Sigmoid colon (tissue), 7 donors: Measurements from ENCODE around the gene COQ7. TPM values are rescaled to one million over a fixed set of nuclear protein-coding genes. Genes with fewer than 3 reads are reported as not detected.

ENCODE experiments used
- DNase-seq: peaks from one replicate; pipeline ENCODE4 v3.0.0-alpha.2; 2019
- H3K27ac ChIP-seq, 4 donors: fragments of 200-600 bp; sonication (generic); one replicate each; pipeline ENCODE4 v1.5.1; 2016 to 2019; ENCODE audit warnings: mild to moderate bottlenecking in 1 of 4
- H3K27me3 ChIP-seq, 3 donors: fragments of 200-600 bp; sonication (generic); one replicate each; pipeline ENCODE4 v1.5.1; 2019; ENCODE audit warnings: mild to moderate bottlenecking in 1 of 3
- H3K36me3 ChIP-seq, 4 donors: fragments of 200-600 bp; sonication (generic); one replicate each; pipeline ENCODE4 v1.5.1; 2016 to 2019
- H3K4me1 ChIP-seq, 4 donors: fragments of 200-600 bp; sonication (generic); one replicate each; pipeline ENCODE4 v1.5.1; 2017 to 2019
- H3K4me3 ChIP-seq, 4 donors: fragments of 200-600 bp; sonication (generic); one replicate each; pipeline ENCODE4 v1.5.1; 2017 to 2019; ENCODE audit warnings: mild to moderate bottlenecking in 2 of 4, moderate library complexity in 1 of 4
- H3K9me3 ChIP-seq, 4 donors: fragments of 200-600 bp in 3 of 4; sonication (generic) in 3 of 4; one replicate each; pipeline versions ENCODE4 v1.5.1 to v1.6.1; 2013 to 2019
- CTCF ChIP-seq, 4 experiments: fragments of 450-650 bp in 3 of 4; fragments of 200-600 bp in 1 of 4; IDR thresholded peaks; one replicate each; pipeline ENCODE4 v1.5.1; 2016 to 2019; ENCODE audit warnings: antibody characterized with exemption in 4 of 4, mild to moderate bottlenecking in 3 of 4, moderate library complexity in 2 of 4
- EP300 ChIP-seq, 4 donors: sonication (generic); formaldehyde crosslinking; IDR thresholded peaks; one replicate each; pipeline ENCODE4 v1.6.1; 2017; ENCODE audit warnings: antibody characterized with exemption in 4 of 4
- POLR2A ChIP-seq, 2 donors: fragments of 450-650 bp; IDR thresholded peaks; one replicate each; pipeline ENCODE4 v1.6.1; 2016; ENCODE audit warnings: antibody characterized with exemption in 2 of 2, mild to moderate bottlenecking in 2 of 2, moderate library complexity in 2 of 2
- POLR2AphosphoS5 ChIP-seq, 4 donors: sonication (generic); formaldehyde crosslinking; IDR thresholded peaks; one replicate each; pipeline ENCODE4 v1.6.1; 2017; ENCODE audit warnings: antibody characterized with exemption in 4 of 4
- WGBS, 2 donors: extraction: QIAGEN DNeasy Blood & Tissue Kit; methylation state at CpG; one replicate each; pipeline ENCODE4 v1.1.7; 2013; 5-methylcytosine and 5-hydroxymethylcytosine counted together
- intact Hi-C: fragments of 100-400 bp; cut with DNase I; formaldehyde crosslinking; loops from one replicate; pipeline ENCODE4 v1.15.1; 2023
- polyA plus RNA-seq, 3 donors: library from polyadenylated mRNA; stranded (reverse); fragments of 200-250 nt; gene quantifications; one replicate each; pipeline ENCODE4 v1.2.3, GENCODE V29; 2013
- total RNA-seq, 4 donors: library from RNA; depleted of rRNA; stranded (reverse); fragments of >200 nt; gene quantifications; one replicate each; pipeline ENCODE4 v1.1.0, GENCODE V29; 2016
- donor health status: healthy with polysubstance abuse.
- donor health status: Bipolar disorder and iron deficiency.
- donor health status: healthy.

COQ7 gene
- total and polyA plus RNA-seq, 7 donors, result 14.4 to 22.2 (median 19.7) TPM

GRCh38 chr16:19116711-19117449 is 49.5 kb downstream of the COQ7 start:
- no peak for DNase-seq
- intact Hi-C loops, result loop anchor here (5.0 kb wide), 1 partner anchor 440 kb away; the partner anchor contains the start of gene VPS35L
- Histone ChIP-seq H3K4me1 (peaks cover 0 to 78% (median 59%) of the 10 kb centered on the region in 4 donors), H3K9me3 (no peaks in the 10 kb centered on the region), H3K36me3 (peaks cover 0 to 27% (median 11%) of the 10 kb centered on the region in 4 donors), H3K27me3 (no peaks in the 10 kb centered on the region), H3K27ac (peak overlapping the region; percentile 15 to 96 (median 60)), H3K4me3 (peak overlapping the region in 1 of 4 donors; percentile 4)
- no peak for TF ChIP-seq EP300 (IDR thresholded peaks at IDR 0.05)
- no peak for TF ChIP-seq CTCF (IDR thresholded peaks at IDR 0.05)
- no peak for TF ChIP-seq POLR2AphosphoS5 (IDR thresholded peaks at IDR 0.05)
- TF ChIP-seq POLR2A (IDR thresholded peaks at IDR 0.05), result no peak
- 62 to 68% methylated on average over 6 of the region's 6 CpGs for WGBS, 2 donors

- WGBS, 2 donors, result 34 to 68% methylated on average over 6 of the region's 6 CpGs
Measured at GRCh38 chr16:19118938-19119431, 51.6 kb downstream of the COQ7 start.

GRCh38 chr16:19119564-19119963 is 52.1 kb downstream of the COQ7 start:
- Histone ChIP-seq H3K36me3 (peaks cover 0 to 27% (median 11%) of the 10 kb centered on the region in 4 donors), H3K4me3 (peak overlapping the region in 3 of 4 donors; percentile 22 to 39 (median 27)), H3K9me3 (no peaks in the 10 kb centered on the region), H3K27ac (peak overlapping the region; percentile 70 to 96 (median 77)), H3K4me1 (peaks cover 0 to 67% (median 57%) of the 10 kb centered on the region in 4 donors), H3K27me3 (no peaks in the 10 kb centered on the region)
- TF ChIP-seq POLR2AphosphoS5 (IDR thresholded peaks at IDR 0.05) (peak in 1 of 4 donors; percentile 16), EP300 (IDR thresholded peaks at IDR 0.05) (no peak), CTCF (IDR thresholded peaks at IDR 0.05) (no peak), POLR2A (IDR thresholded peaks at IDR 0.05) (no peak)
- DNase-seq, result no peak
- intact Hi-C loops, result loop anchor here (5.0 kb wide), 1 partner anchor 438 kb away; the partner anchor contains the start of gene VPS35L
- WGBS, 2 donors, result 59 to 65% methylated on average over 5 of the region's 5 CpGs

More at GRCh38 chr16:19118938-19119431, 51.6 kb downstream of the COQ7 start:
- Histone ChIP-seq H3K9me3 (no peaks in the 10 kb centered on the region), H3K4me3 (peak overlapping the region in 3 of 4 donors; percentile 22 to 39 (median 27)), H3K27ac (peak overlapping the region; percentile 70 to 96 (median 77)), H3K4me1 (peaks cover 0 to 69% (median 59%) of the 10 kb centered on the region in 4 donors), H3K36me3 (peaks cover 0 to 27% (median 11%) of the 10 kb centered on the region in 4 donors), H3K27me3 (no peaks in the 10 kb centered on the region)
- DNase-seq, result peak; percentile 81
- no peak for TF ChIP-seq EP300 (IDR thresholded peaks at IDR 0.05)
- no peak for TF ChIP-seq CTCF (IDR thresholded peaks at IDR 0.05)
- TF ChIP-seq POLR2AphosphoS5 (IDR thresholded peaks at IDR 0.05), result peak in 2 of 4 donors; percentile 15 to 47
- intact Hi-C loops, result loop anchor here (5.0 kb wide), 1 partner anchor 438 kb away; the partner anchor contains the start of gene VPS35L

GRCh38 chr16:19123535-19124178 is 56.2 kb downstream of the COQ7 start:
- no peaks in the 10 kb centered on the region for H3K27me3 ChIP-seq
- DNase-seq, result no peak
- H3K9me3 ChIP-seq, result peaks cover 0 to 5% (median 0%) of the 10 kb centered on the region in 4 donors
- H3K4me3 ChIP-seq, result no peak overlapping the region
- intact Hi-C loops, result no loop called here
- TF ChIP-seq POLR2AphosphoS5 (IDR thresholded peaks at IDR 0.05) (no peak), CTCF (IDR thresholded peaks at IDR 0.05) (no peak), EP300 (IDR thresholded peaks at IDR 0.05) (no peak), POLR2A (IDR thresholded peaks at IDR 0.05) (no peak)
- H3K36me3 ChIP-seq, result peaks cover 0 to 7% (median 2%) of the 10 kb centered on the region in 4 donors
- no peak overlapping the region for H3K27ac ChIP-seq
- H3K4me1 ChIP-seq, result peaks cover 0 to 27% (median 16%) of the 10 kb centered on the region in 4 donors
- WGBS, 2 donors, result 21 to 66% methylated on average over 6 of the region's 6 CpGs
